ENCODE data around the gene AGR2. TPM values are rescaled to one million over a fixed set of nuclear protein-coding genes. Genes with fewer than 3 reads are reported as not detected.

Gene AGR2
- total and polyA plus RNA-seq, 2 donors (not counting 1 experiment from before 2014, with no cell fraction given) = not detected

GRCh38 chr7:16817536-16817935 lies 12.7 kb upstream of the AGR2 start:
- H3K9me3 ChIP-seq (ENCODE audit: control insufficient read depth, insufficient read depth, low read depth, low read length) = no peaks in the 10 kb centered on the region
- H3K4me3 ChIP-seq (replicated peaks in 1 of 4; ENCODE audit: control extremely low read depth in 1 of 4, insufficient read depth in 1 of 4, low read depth in 3 of 4, low read length in 4 of 4) = no peak overlapping the region
- H3K27me3 ChIP-seq (ENCODE audit: control insufficient read depth, insufficient read depth, low read length) = no peaks in the 10 kb centered on the region
- no peaks in the 10 kb centered on the region for H3K79me2 ChIP-seq (ENCODE audit: control insufficient read depth, insufficient read depth, low read length)
- no peak for TF ChIP-seq EZH2 (IDR thresholded peaks at IDR 0.05; ENCODE audit: low read length, missing control alignments)
- no peak for TF ChIP-seq CTCF (conservative IDR thresholded peaks at IDR 0.05 in 1 of 2, IDR thresholded peaks at IDR 0.05 in 1 of 2; ENCODE audit: low read depth in 1 of 2, low read length in 2 of 2)
- no peak overlapping the region for H3K9ac ChIP-seq (ENCODE audit: insufficient read depth, low read length)
- H3K4me1 ChIP-seq (ENCODE audit: control insufficient read depth, extremely low read depth, insufficient read depth, low read length) = no peaks in the 10 kb centered on the region
- H3K4me2 ChIP-seq (ENCODE audit: extremely low read depth, insufficient read depth, low read length) = no peak overlapping the region
- DNase-seq (ENCODE audit: low read depth in 2 of 2) = peak; percentile 56 to 88
- H3K27ac ChIP-seq (ENCODE audit: insufficient read depth, low read length) = no peak overlapping the region
- H4K20me1 ChIP-seq (ENCODE audit: control insufficient read depth, extremely low read depth, insufficient read depth, low read length) = no peaks in the 10 kb centered on the region
- H3K36me3 ChIP-seq (ENCODE audit: control insufficient read depth, insufficient read depth, low read length) = no peaks in the 10 kb centered on the region
- H2AFZ ChIP-seq (ENCODE audit: low read length) = no peak overlapping the region

GRCh38 chr7:16816824-16817223 lies 12.0 kb upstream of the AGR2 start:
- TF ChIP-seq EZH2 (IDR thresholded peaks at IDR 0.05; ENCODE audit: low read length, missing control alignments) (no peak), CTCF (conservative IDR thresholded peaks at IDR 0.05 in 1 of 2, IDR thresholded peaks at IDR 0.05 in 1 of 2; ENCODE audit: low read depth in 1 of 2, low read length in 2 of 2) (no peak)
- no peak overlapping the region for H3K4me3 ChIP-seq (replicated peaks in 1 of 4; ENCODE audit: control extremely low read depth in 1 of 4, insufficient read depth in 1 of 4, low read depth in 3 of 4, low read length in 4 of 4)
- no peak overlapping the region for H2AFZ ChIP-seq (ENCODE audit: low read length)
- H3K27me3 ChIP-seq (ENCODE audit: control insufficient read depth, insufficient read depth, low read length) = no peaks in the 10 kb centered on the region
- no peaks in the 10 kb centered on the region for H4K20me1 ChIP-seq (ENCODE audit: control insufficient read depth, extremely low read depth, insufficient read depth, low read length)
- no peak overlapping the region for H3K4me2 ChIP-seq (ENCODE audit: extremely low read depth, insufficient read depth, low read length)
- no peak overlapping the region for H3K27ac ChIP-seq (ENCODE audit: insufficient read depth, low read length)
- no peaks in the 10 kb centered on the region for H3K4me1 ChIP-seq (ENCODE audit: control insufficient read depth, extremely low read depth, insufficient read depth, low read length)
- no peak overlapping the region for H3K9ac ChIP-seq (ENCODE audit: insufficient read depth, low read length)
- DNase-seq (ENCODE audit: low read depth in 2 of 2) = no peak
- no peaks in the 10 kb centered on the region for H3K9me3 ChIP-seq (ENCODE audit: control insufficient read depth, insufficient read depth, low read depth, low read length)
- no peaks in the 10 kb centered on the region for H3K79me2 ChIP-seq (ENCODE audit: control insufficient read depth, insufficient read depth, low read length)
- H3K36me3 ChIP-seq (ENCODE audit: control insufficient read depth, insufficient read depth, low read length) = no peaks in the 10 kb centered on the region

- H3K27me3 ChIP-seq (ENCODE audit: control insufficient read depth, insufficient read depth, low read length) = no peaks in the 10 kb centered on the region
- no peaks in the 10 kb centered on the region for H3K79me2 ChIP-seq (ENCODE audit: control insufficient read depth, insufficient read depth, low read length)
- H3K9ac ChIP-seq (ENCODE audit: insufficient read depth, low read length) = no peak overlapping the region
- H3K4me3 ChIP-seq (replicated peaks in 1 of 4; ENCODE audit: control extremely low read depth in 1 of 4, insufficient read depth in 1 of 4, low read depth in 3 of 4, low read length in 4 of 4) = no peak overlapping the region
- no peak overlapping the region for H2AFZ ChIP-seq (ENCODE audit: low read length)
- no peaks in the 10 kb centered on the region for H3K36me3 ChIP-seq (ENCODE audit: control insufficient read depth, insufficient read depth, low read length)
- no peak overlapping the region for H3K4me2 ChIP-seq (ENCODE audit: extremely low read depth, insufficient read depth, low read length)
- no peaks in the 10 kb centered on the region for H3K9me3 ChIP-seq (ENCODE audit: control insufficient read depth, insufficient read depth, low read depth, low read length)
- H3K4me1 ChIP-seq (ENCODE audit: control insufficient read depth, extremely low read depth, insufficient read depth, low read length) = no peaks in the 10 kb centered on the region
- no peaks in the 10 kb centered on the region for H4K20me1 ChIP-seq (ENCODE audit: control insufficient read depth, extremely low read depth, insufficient read depth, low read length)
- TF ChIP-seq EZH2 (IDR thresholded peaks at IDR 0.05; ENCODE audit: low read length, missing control alignments) (no peak), CTCF (conservative IDR thresholded peaks at IDR 0.05 in 1 of 2, IDR thresholded peaks at IDR 0.05 in 1 of 2; ENCODE audit: low read depth in 1 of 2, low read length in 2 of 2) (no peak)
- H3K27ac ChIP-seq (ENCODE audit: insufficient read depth, low read length) = no peak overlapping the region
- DNase-seq (ENCODE audit: low read depth in 2 of 2) = no peak
These were observed 10.2 kb upstream of the AGR2 start for GRCh38 chr7:16815001-16815400.
